Gastrocnemius medialis (tissue), 4 donors: ENCODE data around the gene MRGPRX2.

ENCODE experiments used
- CTCF ChIP-seq, 5 experiments: fragments of 450-650 bp in 3 of 5; fragments of 200-600 bp in 2 of 5; sonication (generic) in 2 of 5; IDR thresholded peaks in 4 of 5; conservative IDR thresholded peaks in 1 of 5; 1 replicate in 4 of 5; 2 replicates in 1 of 5; pipeline ENCODE4 v1.5.1; 2016 to 2019; ENCODE audit warnings: antibody characterized with exemption in 5 of 5, mild to moderate bottlenecking in 3 of 5, moderate library complexity in 3 of 5
- POLR2A ChIP-seq, 2 donors: fragments of 450-650 bp; IDR thresholded peaks; one replicate each; pipeline ENCODE4 v1.6.1; 2017; ENCODE audit warnings: antibody characterized with exemption in 2 of 2, mild to moderate bottlenecking in 2 of 2, moderate library complexity in 2 of 2

GRCh38 chr11:19039409-19039808 is 21.1 kb downstream of the MRGPRX2 start:
- TF ChIP-seq POLR2A (IDR thresholded peaks at IDR 0.05): no peak
- no peak for TF ChIP-seq CTCF (IDR thresholded peaks at IDR 0.05 in 4 of 5, conservative IDR thresholded peaks at IDR 0.05 in 1 of 5)
